AG04450 (cell line): ENCODE measurements around the gene DPYD. TPM values are rescaled to one million over a fixed set of nuclear protein-coding genes. Genes with fewer than 3 reads are reported as not detected.

ENCODE experiments used
- CTCF ChIA-PET: fragments of 300-600, 350-600 bp; formaldehyde crosslinking; extraction: SDS; loops from one replicate; lab custom pipeline; 2022; ENCODE audit warnings: antibody characterized with exemption, inconsistent platforms; lab: Charles Lee
- POLR2A ChIA-PET: fragments of 350-600 bp; formaldehyde crosslinking; extraction: SDS; loops from one replicate; lab custom pipeline; 2021; ENCODE audit warnings: antibody characterized with exemption, inconsistent platforms; lab: Yijun Ruan, JAX
- DNase-seq: peaks from one replicate; pipeline ENCODE4 v3.0.0-alpha.2; 2011; ENCODE audit warnings: low read depth, low spot score
- H3K27ac ChIP-seq: one replicate; pipeline ENCODE4 v1.5.1; 2012; ENCODE audit warnings: low read depth, low read length, control low read depth
- H3K27me3 ChIP-seq: one replicate; pipeline ENCODE4 v1.6.0; 2012; ENCODE audit warnings: low read length; ENCODE audit not compliant: control insufficient read depth, insufficient read depth
- H3K4me3 ChIP-seq: 2 replicates; pipeline ENCODE4 v1.5.1; 2011; ENCODE audit warnings: mild to moderate bottlenecking, low read depth, low read length, control low read depth
- H3K9me3 ChIP-seq: 2 replicates; pipeline ENCODE4 v1.5.1; 2012; ENCODE audit warnings: low read length; ENCODE audit not compliant: control insufficient read depth, insufficient read depth
- CTCF ChIP-seq: IDR thresholded peaks from 2 replicates; pipeline ENCODE4 v1.5.1; 2011; ENCODE audit warnings: low read depth, low read length, control low read depth, inconsistent platforms
- polyA plus RNA-seq: library from polyadenylated mRNA; depleted of rRNA; stranded (reverse); fragments of >200 nt; gene quantifications from 2 replicates; pipeline ENCODE4 v1.2.3, GENCODE V29; 2011

DPYD gene
- polyA plus RNA-seq, 1 experiment: 21.4 TPM

- CTCF ChIA-PET: interaction anchor here (0.6 kb wide), 1 partner anchor 342 kb away, joined by 5 read pairs; no protein-coding TSS in a partner anchor
- no peak for TF ChIP-seq CTCF
- POLR2A ChIA-PET: no interaction called here
- DNase-seq: no peak
- Histone ChIP-seq H3K27ac (no peak overlapping the region), H3K9me3 (no peaks in the 10 kb centered on the region), H3K4me3 (no peak overlapping the region), H3K27me3 (no peaks in the 10 kb centered on the region)
Observed at GRCh38 chr1:97929874-97930851, 9.3 kb upstream of the DPYD start.

- POLR2A ChIA-PET: no interaction called here
- Histone ChIP-seq H3K27ac (no peak overlapping the region), H3K27me3 (no peaks in the 10 kb centered on the region), H3K9me3 (no peaks in the 10 kb centered on the region), H3K4me3 (no peak overlapping the region)
- TF ChIP-seq CTCF: no peak
- CTCF ChIA-PET: no interaction called here
- DNase-seq: no peak
Observed at GRCh38 chr1:97926017-97926708, 5.3 kb upstream of the DPYD start.

- H3K4me3 ChIP-seq: no peak overlapping the region
- H3K27ac ChIP-seq: no peak overlapping the region
- ChIA-PET POLR2A (no interaction called here), CTCF (no interaction called here)
- H3K27me3 ChIP-seq: no peaks in the 10 kb centered on the region
- no peak for TF ChIP-seq CTCF
- H3K9me3 ChIP-seq: no peaks in the 10 kb centered on the region
- DNase-seq: no peak
Observed at GRCh38 chr1:97925151-97925550, 4.3 kb upstream of the DPYD start.

GRCh38 chr1:97923811-97924210, 3.0 kb upstream of the DPYD start:
- Histone ChIP-seq H3K4me3 (no peak overlapping the region), H3K27me3 (no peaks in the 10 kb centered on the region), H3K9me3 (no peaks in the 10 kb centered on the region), H3K27ac (no peak overlapping the region)
- POLR2A ChIA-PET: no interaction called here
- no peak for DNase-seq
- CTCF ChIA-PET: no interaction called here
- no peak for TF ChIP-seq CTCF
